Erythroblast (primary cell): Measurements from ENCODE around the gene TTC21A.

ENCODE experiments used
- GATA1 ChIP-seq: IDR thresholded peaks from 2 replicates; pipeline ENCODE4 v1.6.1; 2011; ENCODE audit warnings: low read depth, mild to moderate bottlenecking, control low read depth, low read length, moderate library complexity
- POLR2A ChIP-seq: IDR thresholded peaks from 2 replicates; pipeline ENCODE4 v1.6.1; 2011; ENCODE audit warnings: mild to moderate bottlenecking, low read length

GRCh38 chr3:39101022-39101689, 6.3 kb upstream of the TTC21A start:
- TF ChIP-seq POLR2A = no peak
- no peak for TF ChIP-seq GATA1
